NCI-H526 (cell line): Measurements from ENCODE around the gene AGPAT3.

Source experiments
- DNase-seq, 2 experiments: peaks; one replicate each; lab custom pipeline; 2025; lab: John Stamatoyannopoulos, UW

AGPAT3 gene

DNA sequence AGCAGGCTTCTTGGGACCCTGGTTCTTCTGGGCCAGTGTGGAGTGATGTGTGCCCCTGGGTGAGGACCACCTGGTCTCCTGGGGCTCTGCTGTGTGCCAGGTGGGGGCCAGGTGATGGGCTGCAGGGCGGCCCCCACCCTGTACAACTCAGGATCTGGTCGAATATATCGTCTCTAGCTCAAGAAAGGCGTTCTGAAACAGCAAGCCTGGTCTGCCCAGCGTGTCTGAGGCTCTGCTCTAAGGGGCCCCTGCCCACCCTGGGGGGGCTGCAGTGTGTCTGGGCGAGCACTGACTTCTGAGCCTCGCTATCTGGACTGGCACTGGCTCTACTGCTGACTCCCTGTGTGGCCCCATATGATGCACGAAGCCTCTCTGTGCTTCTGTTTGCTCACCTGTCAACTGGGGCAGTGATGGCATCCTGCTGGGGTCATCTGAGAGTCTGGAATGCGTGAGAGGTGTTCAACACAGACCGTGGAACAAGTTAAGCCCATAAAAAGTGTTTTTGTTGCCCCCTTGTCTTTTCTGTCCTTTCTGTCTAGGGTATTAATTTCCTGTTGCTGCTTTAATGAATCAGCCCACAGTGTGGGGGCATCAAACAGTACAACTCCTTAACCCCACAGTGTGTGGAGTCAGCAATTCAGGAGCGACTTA, 91.1 kb downstream of the AGPAT3 start:
- no peak for DNase-seq

DNA sequence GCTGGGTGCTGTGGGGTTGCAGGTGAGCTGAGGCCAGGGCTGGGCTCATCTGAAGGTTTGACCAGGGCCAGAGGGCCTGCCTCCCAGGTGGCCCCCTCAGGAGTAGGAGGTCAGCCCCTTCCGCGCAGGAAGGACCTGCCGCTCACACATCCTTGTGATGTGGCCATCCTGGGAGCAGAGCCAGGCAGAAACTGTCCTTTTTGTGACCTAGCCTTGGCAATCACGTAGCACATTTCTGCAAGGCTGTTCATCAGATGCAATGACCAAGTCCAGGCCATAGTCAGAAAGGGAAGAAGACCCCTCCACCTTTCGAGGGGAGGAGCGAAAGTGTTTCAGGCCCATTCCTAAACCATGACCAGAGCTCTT, 91.6 kb downstream of the AGPAT3 start:
- no peak for DNase-seq

DNA sequence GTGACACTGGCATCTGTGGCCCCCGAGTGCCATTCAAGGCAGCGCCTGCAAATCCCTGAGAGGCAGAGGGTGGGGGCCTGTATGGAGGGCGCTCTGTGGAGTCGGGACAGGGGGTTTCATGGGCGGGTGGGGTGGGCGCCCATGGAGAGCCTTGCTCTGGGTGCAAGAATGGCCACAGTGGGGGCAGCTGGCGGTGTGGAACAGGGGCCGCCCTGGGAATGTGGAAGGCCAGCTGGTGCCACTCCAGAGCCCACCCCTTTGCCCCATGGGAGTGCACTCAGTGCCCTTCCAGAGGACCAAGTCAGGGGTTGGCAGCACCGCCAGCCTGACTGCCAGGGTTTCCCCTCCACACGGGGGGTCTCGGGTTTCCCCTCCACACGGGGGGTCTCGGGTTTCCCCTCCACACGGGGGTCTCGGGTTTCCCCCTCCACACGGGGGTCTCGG, 92.1 kb downstream of the AGPAT3 start:
- DNase-seq = no peak

DNA sequence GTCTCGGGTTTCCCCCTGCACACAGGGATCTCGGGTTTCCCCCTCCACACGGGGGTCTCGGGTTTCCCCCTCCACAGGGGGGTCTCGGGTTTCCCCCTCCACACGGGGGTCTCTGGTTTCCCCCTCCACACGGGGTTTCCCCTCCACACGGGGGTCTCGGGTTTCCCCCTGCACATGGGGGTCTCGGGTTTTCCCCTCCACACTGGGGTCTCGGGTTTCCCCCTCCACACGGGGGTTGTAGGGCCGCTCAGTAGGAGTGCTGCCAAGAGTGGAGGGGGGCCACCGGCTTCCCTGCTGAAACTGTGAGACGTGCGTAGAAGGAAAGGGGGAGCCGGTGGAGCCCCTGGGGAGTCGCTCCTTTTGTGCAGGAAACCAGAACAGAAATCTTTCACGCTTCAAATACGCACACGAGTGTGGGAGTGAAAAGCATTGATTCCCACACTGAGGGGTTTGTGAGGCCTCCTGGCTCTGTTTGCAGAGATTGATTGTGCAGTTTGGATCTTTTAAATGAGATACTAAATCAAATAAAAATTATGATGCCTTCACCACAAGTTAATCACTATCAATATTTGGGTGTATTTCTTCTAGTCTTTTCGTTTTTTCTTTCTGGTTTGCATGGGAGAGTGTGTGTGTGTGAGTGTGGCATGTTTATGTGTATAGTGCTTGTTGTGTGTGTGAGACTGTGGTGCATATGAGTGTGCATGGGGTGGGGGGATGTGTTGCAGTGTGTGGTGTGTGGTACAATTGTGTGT, 92.8 kb downstream of the AGPAT3 start:
- no peak for DNase-seq

DNA sequence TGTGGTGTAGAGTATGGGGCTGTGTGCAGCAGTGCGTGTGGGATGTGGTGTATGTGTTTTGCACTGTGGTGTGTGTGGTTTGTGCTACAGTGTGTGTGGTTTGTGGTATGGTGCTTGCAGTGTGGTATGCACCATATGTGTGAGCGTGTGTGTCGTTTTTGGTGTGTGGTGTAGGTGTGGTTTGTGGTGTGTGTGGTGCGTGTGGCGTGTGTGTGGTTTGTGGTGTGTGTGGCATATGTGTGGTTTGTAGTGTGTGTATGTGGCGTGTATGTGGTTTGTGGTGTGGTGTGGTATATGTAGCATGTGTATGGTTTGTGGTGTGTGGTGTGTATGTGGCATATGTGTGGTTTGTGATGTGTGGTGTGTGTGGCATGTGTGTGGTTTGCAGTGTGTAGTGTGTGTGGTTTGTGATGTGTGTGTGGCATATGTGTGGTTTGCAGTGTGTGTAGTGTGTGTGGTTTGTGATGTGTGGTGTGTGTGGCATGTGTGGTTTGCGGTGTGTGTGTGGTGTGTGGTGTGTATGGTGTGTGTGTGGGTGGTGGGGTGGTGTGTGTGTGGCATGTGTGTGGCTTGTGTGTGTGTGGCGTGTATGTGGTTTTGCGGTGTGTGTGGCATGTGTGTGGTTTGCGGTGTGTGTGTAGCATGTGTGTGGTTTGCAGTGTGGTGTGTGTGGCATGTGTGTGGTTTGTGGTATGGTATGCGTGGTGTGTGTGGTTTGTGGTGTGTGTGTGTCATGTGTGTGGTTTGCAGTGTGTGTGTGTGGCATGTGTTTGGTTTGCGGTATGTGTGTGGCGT, 93.5 kb downstream of the AGPAT3 start:
- DNase-seq = no peak

DNA sequence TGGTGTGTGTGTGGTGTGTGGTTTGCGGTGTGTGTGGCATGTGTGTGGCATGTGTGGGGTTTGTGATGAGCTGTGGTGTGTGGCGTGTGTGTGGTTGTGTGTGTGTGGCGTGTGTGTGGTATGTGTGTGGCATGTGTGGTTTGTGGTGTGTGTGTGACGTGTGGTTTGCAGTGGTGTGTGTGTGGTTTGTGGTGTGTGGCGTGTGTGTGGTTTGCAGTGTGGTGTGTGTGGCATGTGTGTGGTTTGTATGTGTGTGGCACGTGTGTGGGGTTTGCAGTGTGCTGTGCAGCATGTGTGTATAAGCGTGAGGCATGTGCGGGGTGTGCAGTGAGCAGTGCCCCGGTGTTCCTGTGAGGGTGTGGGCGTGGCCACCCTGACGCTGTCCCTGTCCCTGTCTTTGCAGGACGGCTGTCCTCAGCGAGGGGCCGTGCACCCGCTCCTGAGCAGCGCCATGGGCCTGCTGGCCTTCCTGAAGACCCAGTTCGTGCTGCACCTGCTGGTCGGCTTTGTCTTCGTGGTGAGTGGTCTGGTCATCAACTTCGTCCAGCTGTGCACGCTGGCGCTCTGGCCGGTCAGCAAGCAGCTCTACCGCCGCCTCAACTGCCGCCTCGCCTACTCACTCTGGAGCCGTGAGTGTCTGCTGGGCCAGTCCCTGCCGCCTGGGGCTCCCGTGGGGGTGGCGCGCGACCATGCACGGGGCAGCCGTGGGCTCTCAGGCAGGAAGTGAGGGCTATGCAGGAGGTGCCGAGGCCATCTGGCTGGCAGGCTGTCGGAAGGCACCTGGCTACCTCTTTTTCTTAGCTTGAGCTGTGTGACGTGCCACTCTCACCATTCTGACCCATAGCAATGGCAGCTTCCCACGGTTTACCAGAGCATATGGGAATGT, 94.5 kb downstream of the AGPAT3 start:
- DNase-seq = no peak

DNA sequence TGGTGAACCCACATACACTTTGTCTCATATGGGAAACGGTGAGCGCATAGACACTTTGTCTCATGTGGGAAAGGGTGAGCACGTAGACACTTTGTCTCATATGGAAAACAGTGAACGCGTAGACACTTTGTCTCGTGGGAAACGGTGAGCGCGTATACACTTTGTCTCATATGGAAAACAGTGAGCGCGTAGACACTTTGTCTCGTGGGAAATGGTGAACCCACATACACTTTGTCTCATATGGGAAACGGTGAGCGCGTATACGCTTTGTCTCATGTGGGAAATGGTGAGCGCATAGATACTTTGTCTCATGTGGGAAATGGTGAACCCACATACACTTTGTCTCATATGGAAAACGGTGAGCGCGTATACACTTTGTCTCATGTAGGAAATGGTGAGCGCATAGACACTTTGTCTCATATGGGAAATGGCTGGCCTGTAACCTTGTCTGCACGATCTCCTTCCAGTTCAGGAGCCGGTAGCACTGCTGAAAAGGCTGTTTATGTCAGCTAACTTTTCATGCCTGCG, 96.4 kb downstream of the AGPAT3 start:
- DNase-seq = peak in 1 of 2 experiments; percentile 13

DNA sequence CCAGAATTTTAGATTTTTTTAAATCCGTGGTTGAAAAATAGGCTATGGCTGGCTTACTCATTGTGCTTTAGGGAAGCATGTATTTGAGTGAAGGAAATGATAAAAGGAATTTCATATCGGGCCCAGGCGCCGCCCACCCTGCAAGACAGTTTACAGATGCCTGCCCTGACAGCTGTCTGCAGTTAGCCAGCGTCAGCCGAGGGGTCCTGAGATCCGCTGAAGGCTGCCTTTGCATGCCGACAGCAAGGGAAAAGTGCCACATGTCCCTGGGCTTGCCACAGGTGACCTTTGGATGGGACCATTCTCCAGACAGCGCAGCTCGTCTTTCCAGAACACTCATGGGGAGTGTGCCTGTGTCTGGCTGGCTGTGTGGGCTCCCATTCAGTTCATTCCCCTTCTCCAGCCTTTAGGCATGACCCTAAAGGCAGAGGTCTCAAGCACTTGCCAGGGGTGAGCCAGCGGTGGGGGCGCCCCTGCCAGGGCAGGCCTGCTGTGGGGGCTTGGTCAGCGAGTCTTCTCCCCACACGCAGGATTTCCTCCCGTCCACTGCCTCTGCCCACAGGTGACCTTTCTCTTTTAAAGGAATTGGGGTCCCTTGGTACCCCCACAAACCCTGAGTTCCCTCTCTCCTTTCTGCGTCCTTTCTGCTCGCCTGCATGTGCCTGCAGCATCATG, 101.0 kb downstream of the AGPAT3 start:
- DNase-seq = no peak

DNA sequence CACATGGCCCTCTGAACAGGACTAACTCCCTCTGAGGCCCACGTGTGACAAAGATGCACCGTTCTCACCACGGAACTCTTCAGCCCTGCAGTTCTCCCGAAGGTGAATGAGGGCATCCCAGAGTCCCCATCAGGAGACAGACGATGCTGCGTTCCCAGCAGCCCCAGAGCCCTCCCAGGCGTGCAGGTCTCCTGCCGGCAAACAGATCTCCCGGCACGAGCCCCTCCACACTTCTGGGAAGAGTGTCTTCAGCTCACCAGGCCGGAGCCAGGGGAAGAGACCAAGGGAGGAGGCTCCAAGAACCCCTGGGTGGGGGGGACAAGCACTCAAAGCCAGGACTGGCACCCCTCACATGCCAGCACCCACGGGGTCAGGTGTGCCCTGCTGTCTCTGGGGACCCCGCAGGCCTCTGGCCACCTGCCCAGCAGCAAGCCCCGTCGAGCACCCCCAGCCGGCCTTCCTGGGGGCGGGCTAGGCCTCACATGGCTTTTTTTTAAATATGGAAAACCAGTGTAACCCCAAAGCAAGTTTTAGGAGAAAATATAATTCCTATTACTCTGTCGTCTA, 102.0 kb downstream of the AGPAT3 start:
- DNase-seq = no peak

DNA sequence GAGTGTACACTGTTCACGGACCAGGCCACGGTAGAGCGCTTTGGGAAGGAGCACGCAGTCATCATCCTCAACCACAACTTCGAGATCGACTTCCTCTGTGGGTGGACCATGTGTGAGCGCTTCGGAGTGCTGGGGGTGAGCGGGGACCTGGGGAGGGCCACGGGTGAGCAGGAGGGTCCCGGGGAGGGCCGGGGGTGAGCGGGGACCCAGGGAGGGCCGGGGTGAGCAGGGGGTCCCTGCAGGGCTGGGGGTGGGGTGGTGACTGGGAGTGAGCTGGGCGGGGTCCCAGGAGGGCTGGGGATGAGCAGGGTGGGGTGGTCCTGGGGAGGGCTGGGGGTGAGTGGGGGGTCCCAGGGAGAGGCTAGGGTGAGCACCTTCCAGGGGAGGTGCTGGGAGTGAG, 103.0 kb downstream of the AGPAT3 start:
- DNase-seq = no peak

DNA sequence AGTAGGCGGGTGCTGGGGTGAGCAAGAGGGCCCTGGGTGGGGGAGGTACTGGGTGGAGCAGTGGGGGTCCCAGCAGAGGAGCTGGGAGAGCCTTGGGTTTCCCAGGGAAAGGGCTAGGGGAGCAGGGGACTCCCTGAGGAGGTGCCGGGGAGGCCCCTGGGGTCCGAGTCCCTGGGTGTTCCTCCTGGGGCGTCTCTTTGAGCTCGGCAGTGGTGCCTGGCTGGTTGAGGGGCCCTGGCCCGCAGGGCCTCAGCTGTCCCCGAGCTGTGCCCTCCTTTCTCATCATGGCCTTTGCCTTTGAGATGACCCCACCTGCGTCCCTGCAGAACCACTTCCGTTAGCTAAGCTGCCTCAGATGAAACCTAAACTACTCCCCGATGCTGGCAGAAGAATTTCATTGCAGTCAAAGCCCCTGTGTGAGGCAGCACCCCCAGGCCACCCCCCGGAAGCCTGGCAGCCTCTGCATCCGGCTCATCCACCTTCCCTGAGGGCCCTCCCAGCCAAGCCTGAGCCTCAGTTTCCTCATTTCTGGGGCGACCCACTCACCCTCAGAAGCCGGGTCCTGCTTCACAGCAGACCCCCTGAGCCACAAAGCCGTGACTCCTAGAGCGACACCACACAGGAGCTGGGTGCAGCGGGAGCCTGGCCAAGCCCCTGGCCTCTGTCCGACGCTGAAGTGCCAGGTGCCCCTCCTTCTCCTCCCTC, 103.5 kb downstream of the AGPAT3 start:
- DNase-seq = no peak

DNA sequence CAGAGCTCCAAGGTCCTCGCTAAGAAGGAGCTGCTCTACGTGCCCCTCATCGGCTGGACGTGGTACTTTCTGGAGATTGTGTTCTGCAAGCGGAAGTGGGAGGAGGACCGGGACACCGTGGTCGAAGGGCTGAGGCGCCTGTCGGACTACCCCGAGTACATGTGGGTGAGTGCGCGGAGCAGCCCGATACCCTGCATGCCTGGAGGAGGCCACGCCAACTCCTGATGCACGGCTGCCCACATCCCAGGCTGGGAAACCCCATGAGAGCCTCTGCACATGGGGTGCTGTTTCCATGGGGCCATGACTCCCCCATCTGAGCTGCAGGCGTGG, 104.1 kb downstream of the AGPAT3 start:
- DNase-seq = no peak

DNA sequence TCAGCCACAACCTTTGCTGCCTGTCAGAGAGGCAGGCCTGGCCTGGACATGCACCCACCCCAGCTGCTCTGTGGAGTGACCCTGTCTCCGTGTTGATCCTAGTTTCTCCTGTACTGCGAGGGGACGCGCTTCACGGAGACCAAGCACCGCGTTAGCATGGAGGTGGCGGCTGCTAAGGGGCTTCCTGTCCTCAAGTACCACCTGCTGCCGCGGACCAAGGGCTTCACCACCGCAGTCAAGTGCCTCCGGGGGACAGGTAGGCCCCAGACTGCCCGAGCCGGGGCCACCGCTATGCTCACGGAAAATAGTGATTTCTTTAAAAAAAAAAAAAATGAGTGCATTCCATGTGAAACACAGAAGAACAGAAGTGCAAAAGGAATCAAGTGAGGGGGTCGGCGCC, 105.5 kb downstream of the AGPAT3 start:
- DNase-seq = no peak

DNA sequence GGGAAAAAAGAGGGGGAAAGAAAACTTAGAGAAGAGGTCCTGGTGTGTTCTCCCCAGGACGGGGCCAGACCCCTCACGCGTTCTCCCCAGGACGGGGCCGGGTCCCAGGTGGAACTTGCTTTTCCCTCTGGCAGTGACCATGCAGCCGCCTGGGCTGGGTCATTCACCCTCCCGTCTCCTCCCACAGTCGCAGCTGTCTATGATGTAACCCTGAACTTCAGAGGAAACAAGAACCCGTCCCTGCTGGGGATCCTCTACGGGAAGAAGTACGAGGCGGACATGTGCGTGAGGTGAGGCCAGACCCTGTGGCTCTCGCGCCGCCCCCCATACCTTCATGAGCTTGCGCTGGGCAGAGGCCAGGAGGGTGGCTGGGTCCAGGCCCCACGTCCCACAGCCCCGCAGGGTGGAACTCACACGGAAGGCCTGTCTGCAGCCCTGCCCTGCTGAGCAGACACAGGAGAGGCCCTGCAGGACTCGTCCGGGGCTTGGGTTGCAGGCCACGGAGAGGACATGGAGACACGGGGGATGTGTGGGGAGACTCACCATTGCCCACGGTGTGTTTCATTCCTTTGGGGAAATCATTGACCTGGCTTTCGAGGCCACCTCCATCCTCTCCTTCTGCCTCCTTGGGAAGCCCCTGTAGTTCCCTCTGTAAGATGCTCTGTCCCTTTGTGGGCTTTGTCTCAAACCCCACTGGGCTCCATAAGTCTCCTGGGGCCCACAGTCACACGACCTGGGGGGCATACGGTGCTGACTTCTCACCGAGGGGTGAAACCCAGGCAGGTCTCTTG, 106.4 kb downstream of the AGPAT3 start:
- no peak for DNase-seq

DNA sequence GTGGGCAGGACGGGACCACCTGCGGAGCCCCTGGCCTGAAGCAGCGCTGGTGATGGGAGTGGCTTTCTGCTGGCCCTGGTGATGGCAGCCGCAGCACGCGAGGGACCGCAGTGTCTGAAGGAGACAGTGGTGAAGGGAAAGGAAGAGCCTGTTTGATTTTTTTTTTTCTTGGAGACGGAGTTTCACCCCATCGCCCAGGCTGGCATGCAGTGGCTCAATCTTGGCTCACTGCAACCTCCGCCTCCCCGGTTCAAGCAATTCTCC, 106.9 kb downstream of the AGPAT3 start:
- no peak for DNase-seq

DNA sequence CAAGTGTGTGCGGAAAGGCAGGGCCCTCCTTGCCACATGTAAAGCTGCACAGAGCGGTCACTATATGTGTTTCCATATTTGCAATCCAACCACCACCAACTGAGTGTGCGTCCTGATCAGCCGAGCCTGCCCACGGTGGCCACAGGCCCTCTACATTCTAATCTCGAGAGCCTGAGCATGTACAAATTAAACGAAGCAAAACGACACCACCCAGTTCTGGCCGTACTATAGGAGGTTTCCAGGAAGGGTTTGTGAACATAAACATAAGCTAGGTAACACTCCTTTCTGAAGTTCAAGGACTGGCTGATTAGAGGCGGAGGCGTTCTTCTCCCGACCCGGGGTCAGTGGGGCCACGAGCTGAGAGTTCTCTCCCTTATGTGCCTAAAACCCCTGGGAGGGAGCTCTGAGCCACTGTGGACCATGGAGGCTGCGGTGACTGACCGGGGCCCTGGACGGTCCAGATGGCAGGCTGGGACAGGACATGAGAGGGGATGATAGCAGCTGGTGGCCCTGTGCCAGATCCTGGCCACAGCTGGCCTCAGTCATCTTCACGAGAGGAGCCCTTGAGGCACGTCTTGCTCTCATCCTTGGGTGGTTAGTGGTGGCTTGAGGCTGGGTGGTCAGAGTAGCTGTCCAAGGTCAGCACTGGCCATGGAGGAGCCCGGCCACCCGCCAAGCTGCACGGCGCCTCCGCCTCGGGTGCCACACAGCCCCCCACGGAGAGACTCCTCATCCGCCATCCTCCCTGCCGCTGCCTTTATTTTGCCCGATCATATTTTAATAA, 108.0 kb downstream of the AGPAT3 start:
- DNase-seq = no peak

DNA sequence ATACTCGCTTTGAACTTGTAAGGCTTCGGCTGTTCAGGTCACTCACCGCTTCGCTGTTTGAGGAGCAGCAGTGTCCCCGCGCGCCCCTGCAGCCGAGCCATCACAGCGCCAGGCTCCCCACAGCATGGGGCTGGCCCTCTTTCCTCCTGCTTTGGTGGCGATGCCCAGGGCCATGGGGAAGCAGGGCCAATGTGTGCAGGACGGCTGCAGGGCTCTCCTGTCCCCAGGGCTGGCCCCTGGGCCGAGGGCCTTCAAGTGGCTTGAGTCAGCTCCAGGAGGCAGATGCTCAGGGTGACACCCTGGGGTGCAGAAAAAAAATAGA, 108.6 kb downstream of the AGPAT3 start:
- DNase-seq = no peak

DNA sequence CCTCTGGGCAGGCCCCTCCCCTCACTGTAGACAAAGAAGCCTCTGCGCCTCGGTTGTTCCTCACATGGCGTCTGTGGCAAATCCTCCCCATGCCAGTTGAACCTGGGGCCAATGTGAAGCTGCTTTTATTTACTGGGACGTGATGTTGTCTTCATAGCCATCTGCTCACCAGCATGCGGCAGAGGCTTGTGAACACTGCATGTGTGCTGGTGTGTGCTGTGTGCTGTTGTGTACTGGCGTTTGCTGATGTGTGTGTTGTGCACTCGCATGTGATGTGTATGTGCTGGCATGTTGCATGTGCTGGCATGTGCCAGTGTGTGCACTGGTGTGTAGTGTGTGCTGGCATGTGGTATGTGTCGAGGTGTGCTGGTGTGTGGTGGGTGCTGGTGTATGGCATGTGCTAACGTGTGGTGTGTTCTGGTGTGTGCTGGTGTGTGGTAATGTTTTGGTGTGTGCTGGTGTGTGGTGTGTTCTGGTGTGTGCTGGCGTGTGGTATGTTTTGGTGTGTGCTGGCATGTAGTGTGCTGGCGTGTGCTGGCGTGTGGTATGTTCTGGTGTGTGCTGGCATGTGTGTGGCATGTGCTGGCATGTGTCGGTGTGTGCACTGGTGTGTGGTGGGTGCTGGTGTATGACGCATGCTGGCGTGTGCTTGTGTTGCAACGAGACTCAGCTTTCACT, 109.9 kb downstream of the AGPAT3 start:
- no peak for DNase-seq
